Hepatocyte (in vitro differentiated cells): ENCODE results near the gene TOP3B.

Experiments
- EZH2 ChIP-seq: fragments of 200-600 bp; sonication (generic); IDR thresholded peaks from 2 replicates; pipeline ENCODE4 v1.6.1; 2016; ENCODE audit warnings: antibody characterized with exemption, mild to moderate bottlenecking, borderline replicate concordance
- TF ChIP-seq, protein P1 (sequence below): fragments of 200-600 bp; sonication (generic); IDR thresholded peaks from 2 replicates; pipeline ENCODE4 v1.5.1; 2016; ENCODE audit warnings: antibody characterized with exemption, mild to moderate bottlenecking; ENCODE audit not compliant: poor library complexity

DNA sequence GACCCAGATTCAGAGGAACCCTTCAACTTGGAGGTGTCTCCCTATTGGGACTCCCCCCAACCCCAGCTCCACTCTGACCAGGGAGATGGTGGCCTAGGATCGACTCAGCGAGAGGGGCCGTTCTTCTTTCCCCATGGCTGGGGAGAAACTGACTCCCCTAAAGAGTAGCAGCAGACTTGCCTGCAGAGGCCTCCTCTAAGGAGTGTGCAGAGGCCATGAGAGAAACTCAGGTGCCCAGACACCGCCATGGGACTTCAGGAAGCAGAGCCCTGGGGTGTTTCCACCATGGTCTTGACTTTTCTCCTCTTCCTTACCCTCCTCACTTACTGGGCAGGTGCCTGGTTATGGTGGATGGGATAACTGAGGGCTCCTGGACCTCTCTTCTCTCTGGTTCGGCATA is 2.6 kb upstream of the TOP3B start:
- TF ChIP-seq, protein P1, sequence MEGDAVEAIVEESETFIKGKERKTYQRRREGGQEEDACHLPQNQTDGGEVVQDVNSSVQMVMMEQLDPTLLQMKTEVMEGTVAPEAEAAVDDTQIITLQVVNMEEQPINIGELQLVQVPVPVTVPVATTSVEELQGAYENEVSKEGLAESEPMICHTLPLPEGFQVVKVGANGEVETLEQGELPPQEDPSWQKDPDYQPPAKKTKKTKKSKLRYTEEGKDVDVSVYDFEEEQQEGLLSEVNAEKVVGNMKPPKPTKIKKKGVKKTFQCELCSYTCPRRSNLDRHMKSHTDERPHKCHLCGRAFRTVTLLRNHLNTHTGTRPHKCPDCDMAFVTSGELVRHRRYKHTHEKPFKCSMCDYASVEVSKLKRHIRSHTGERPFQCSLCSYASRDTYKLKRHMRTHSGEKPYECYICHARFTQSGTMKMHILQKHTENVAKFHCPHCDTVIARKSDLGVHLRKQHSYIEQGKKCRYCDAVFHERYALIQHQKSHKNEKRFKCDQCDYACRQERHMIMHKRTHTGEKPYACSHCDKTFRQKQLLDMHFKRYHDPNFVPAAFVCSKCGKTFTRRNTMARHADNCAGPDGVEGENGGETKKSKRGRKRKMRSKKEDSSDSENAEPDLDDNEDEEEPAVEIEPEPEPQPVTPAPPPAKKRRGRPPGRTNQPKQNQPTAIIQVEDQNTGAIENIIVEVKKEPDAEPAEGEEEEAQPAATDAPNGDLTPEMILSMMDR, result no peak
- TF ChIP-seq EZH2, result no peak
